H9 (cell line): Measurements from ENCODE around the gene POU2AF3. TPM values are rescaled to one million over a fixed set of nuclear protein-coding genes. Genes with fewer than 3 reads are reported as not detected.

Experiments
- DNase-seq: peaks from one replicate; pipeline ENCODE4 v3.0.0-alpha.2; 2017
- H2AFZ ChIP-seq: one replicate; pipeline ENCODE4 v1.6.1; 2013; ENCODE audit warnings: mild to moderate bottlenecking, low read length, control low read depth, moderate library complexity
- H2AK5ac ChIP-seq: 2 replicates; pipeline ENCODE4 v1.6.1; 2013; ENCODE audit warnings: low read length, control low read depth, mixed read lengths; ENCODE audit not compliant: insufficient read length
- H2BK120ac ChIP-seq: one replicate; pipeline ENCODE4 v1.6.1; 2013; ENCODE audit warnings: low read depth, mild to moderate bottlenecking, low read length, control low read depth, inconsistent platforms; ENCODE audit not compliant: poor library complexity, severe bottlenecking
- H2BK12ac ChIP-seq: 2 replicates; pipeline ENCODE4 v1.6.1; 2013; ENCODE audit warnings: low read length, control low read depth, mixed read lengths, low read depth; ENCODE audit not compliant: insufficient read length
- H2BK15ac ChIP-seq: 2 replicates; pipeline ENCODE4 v1.6.1; 2013; ENCODE audit warnings: low read depth, low read length, control low read depth
- H2BK20ac ChIP-seq: one replicate; pipeline ENCODE4 v1.6.1; 2013; ENCODE audit warnings: low read depth, mild to moderate bottlenecking, low read length, control low read depth, inconsistent platforms; ENCODE audit not compliant: poor library complexity, severe bottlenecking
- H2BK5ac ChIP-seq: 2 replicates; pipeline ENCODE4 v1.6.1; 2013; ENCODE audit warnings: low read length, control low read depth, mixed read lengths; ENCODE audit not compliant: insufficient read length
- H3K14ac ChIP-seq: 2 replicates; pipeline ENCODE4 v1.6.1; 2013; ENCODE audit warnings: low read length, control low read depth; ENCODE audit not compliant: insufficient read depth
- H3K18ac ChIP-seq: 2 replicates; pipeline ENCODE4 v1.6.1; 2013; ENCODE audit warnings: low read depth, mild to moderate bottlenecking, mixed read lengths, low read length, control low read depth; ENCODE audit not compliant: insufficient read length
- H3K23ac ChIP-seq: 2 replicates; pipeline ENCODE4 v1.6.1; 2013; ENCODE audit warnings: low read length, control low read depth, mixed read lengths, low read depth; ENCODE audit not compliant: insufficient read length
- H3K23me2 ChIP-seq: 2 replicates; pipeline ENCODE4 v1.6.1; 2013; ENCODE audit warnings: low read depth, mild to moderate bottlenecking, mixed read lengths, low read length, control low read depth; ENCODE audit not compliant: insufficient read length, poor library complexity, severe bottlenecking
- H3K27ac ChIP-seq: 2 replicates; pipeline ENCODE4 v1.5.1; 2013; ENCODE audit warnings: low read length, control low read depth, mixed read lengths, low read depth; ENCODE audit not compliant: insufficient read length
- H3K27me3 ChIP-seq: 2 replicates; pipeline ENCODE4 v1.6.1; 2013; ENCODE audit warnings: low read length, control low read depth, inconsistent platforms; ENCODE audit not compliant: insufficient read depth
- H3K4ac ChIP-seq: 2 replicates; pipeline ENCODE4 v1.6.1; 2013; ENCODE audit warnings: low read depth, mild to moderate bottlenecking, control low read depth, inconsistent platforms, low read length, moderate library complexity
- H3K4me1 ChIP-seq: 2 replicates; pipeline ENCODE4 v1.6.1; 2013; ENCODE audit warnings: low read length, control low read depth, inconsistent platforms; ENCODE audit not compliant: insufficient read depth
- H3K4me2 ChIP-seq: 2 replicates; pipeline ENCODE4 v1.6.1; 2013; ENCODE audit warnings: low read length, control low read depth, mixed read lengths; ENCODE audit not compliant: insufficient read length, insufficient read depth
- H3K56ac ChIP-seq: 2 replicates; pipeline ENCODE4 v1.6.1; 2013; ENCODE audit warnings: low read depth, mild to moderate bottlenecking, mixed read lengths, low read length, control low read depth; ENCODE audit not compliant: insufficient read length
- H3K79me1 ChIP-seq: 2 replicates; pipeline ENCODE4 v1.6.1; 2013; ENCODE audit warnings: low read depth, mild to moderate bottlenecking, moderate library complexity, low read length, control low read depth, inconsistent platforms; ENCODE audit not compliant: insufficient read depth, poor library complexity, severe bottlenecking
- H3K79me2 ChIP-seq: 2 replicates; pipeline ENCODE4 v1.6.1; 2013; ENCODE audit warnings: low read length, control low read depth, inconsistent platforms; ENCODE audit not compliant: insufficient read depth
- H3K9ac ChIP-seq: 2 replicates; pipeline ENCODE4 v1.6.1; 2013; ENCODE audit warnings: low read length, control low read depth, mixed read lengths; ENCODE audit not compliant: insufficient read length; ENCODE audit errors: extremely low read depth
- H3K9me3 ChIP-seq: one replicate; pipeline ENCODE4 v1.6.1; 2013; ENCODE audit warnings: low read depth, low read length, inconsistent platforms; ENCODE audit not compliant: control insufficient read depth
- H3T11ph ChIP-seq: one replicate; pipeline ENCODE4 v1.6.1; 2013; ENCODE audit warnings: mild to moderate bottlenecking, low read length, control low read depth, inconsistent platforms
- H4K20me1 ChIP-seq: one replicate; pipeline ENCODE4 v1.6.1; 2013; ENCODE audit not compliant: control insufficient read depth, insufficient read length, insufficient read depth
- H4K5ac ChIP-seq: 2 replicates; pipeline ENCODE4 v1.6.1; 2013; ENCODE audit warnings: low read depth, mild to moderate bottlenecking, mixed read lengths, low read length, control low read depth; ENCODE audit not compliant: insufficient read length
- H4K8ac ChIP-seq: replicated peaks from 2 replicates; pipeline ENCODE4 v1.6.1; 2013; ENCODE audit warnings: low read length, control low read depth, mixed read lengths, low read depth; ENCODE audit not compliant: insufficient read length
- H4K91ac ChIP-seq: 2 replicates; pipeline ENCODE4 v1.6.1; 2013; ENCODE audit warnings: low read depth, mild to moderate bottlenecking, moderate library complexity, mixed read lengths, low read length, control low read depth; ENCODE audit not compliant: insufficient read length
- H3K27ac Mint-ChIP-seq, 3 experiments: 2 replicates in 2 of 3; 3 replicates in 1 of 3; pipeline ENCODE4 v1.8.0; 2020 to 2021; ENCODE audit warnings: mixed read lengths in 3 of 3, mild to moderate bottlenecking in 1 of 3, moderate library complexity in 1 of 3
- H3K27me3 Mint-ChIP-seq: 2 replicates; pipeline ENCODE4 v1.8.0; 2021; ENCODE audit warnings: low read depth, mild to moderate bottlenecking, moderate library complexity, mixed read lengths
- H3K36me3 Mint-ChIP-seq, 3 experiments: 2 replicates in 2 of 3; 3 replicates in 1 of 3; pipeline ENCODE4 v1.8.0; 2020 to 2021; ENCODE audit warnings: low read depth in 3 of 3, mixed read lengths in 3 of 3; ENCODE audit not compliant: insufficient read depth in 1 of 3
- H3K4me1 Mint-ChIP-seq, 2 experiments: 2 replicates each; pipeline ENCODE4 v1.8.0; 2020; ENCODE audit warnings: mixed read lengths in 2 of 2
- H3K4me3 Mint-ChIP-seq, 2 experiments: 2 replicates in 1 of 2; 3 replicates in 1 of 2; pipeline ENCODE4 v1.8.0; 2020 to 2021; ENCODE audit warnings: mild to moderate bottlenecking in 2 of 2, mixed read lengths in 2 of 2, moderate library complexity in 1 of 2
- H3K9me3 Mint-ChIP-seq, 2 experiments: 2 replicates in 1 of 2; 3 replicates in 1 of 2; pipeline ENCODE4 v1.8.0; 2020; ENCODE audit warnings: mild to moderate bottlenecking in 2 of 2, mixed read lengths in 2 of 2, moderate library complexity in 1 of 2
- CTCF ChIP-seq: fragments of 200-600 bp; sonication (generic); conservative IDR thresholded peaks from 3 replicates; pipeline ENCODE4 v1.8.0; 2021; ENCODE audit warnings: antibody characterized with exemption, mild to moderate bottlenecking
- WGBS: extraction: QIAGEN DNeasy Blood & Tissue Kit; methylation state at CpG from one replicate; pipeline ENCODE4 v1.1.7; 2013; ENCODE audit warnings: missing lambda C conversion rate, low lambda C conversion rate, mixed read lengths; ENCODE audit not compliant: insufficient read length; ENCODE audit errors: extremely low coverage; 5-methylcytosine and 5-hydroxymethylcytosine counted together
- total RNA-seq: library from RNA; stranded (reverse); gene quantifications from 2 replicates; pipeline ENCODE4 v1.2.1, GENCODE V29; 2021

The POU2AF3 gene
- total RNA-seq, 1 experiment from 2014 or later = 0.52 TPM

GRCh38 chr11:111285189-111286091 is 12.9 kb upstream of the POU2AF3 start:
- Histone ChIP-seq H2AFZ (no peak overlapping the region), H3K27me3 (no peaks in the 10 kb centered on the region), H2BK5ac (no peak overlapping the region), H4K5ac (no peak overlapping the region), H3K9ac (no peak overlapping the region), H3K18ac (no peak overlapping the region), H3K4me1 (no peaks in the 10 kb centered on the region), H3K23me2 (no peaks in the 10 kb centered on the region), H3K79me2 (no peaks in the 10 kb centered on the region), H3K56ac (no peak overlapping the region), H2BK120ac (no peak overlapping the region), H2BK20ac (no peak overlapping the region), H4K20me1 (no peaks in the 10 kb centered on the region), H3K4ac (no peak overlapping the region), H3K9me3 (no peaks in the 10 kb centered on the region), H3T11ph (no peak overlapping the region), H4K8ac (no peak overlapping the region), H2BK15ac (no peak overlapping the region), H2BK12ac (no peak overlapping the region), H2AK5ac (no peak overlapping the region), H3K23ac (no peak overlapping the region), H3K79me1 (no peaks in the 10 kb centered on the region), H4K91ac (no peak overlapping the region), H3K4me2 (no peak overlapping the region), H3K27ac (no peak overlapping the region), H3K14ac (no peak overlapping the region)
- Mint-ChIP-seq H3K9me3 (no peaks in the 10 kb centered on the region), H3K27me3 (0 out of 2 replicates have a peak, but pooled peaks cover 2% of the 10 kb centered on the region), H3K4me3 (no peak overlapping the region), H3K27ac (no peak overlapping the region), H3K4me1 (no peaks in the 10 kb centered on the region), H3K36me3 (no peaks in the 10 kb centered on the region; a peak in 1 of 7 replicates)
- DNase-seq = no peak
- no peak for TF ChIP-seq CTCF
- no CpG with 5 or more reads among the region's 18 CpGs for WGBS
